NCI-H774 (cell line): Measurements from ENCODE around the gene RAPGEF5.

Experiments
- DNase-seq: peaks from one replicate; lab custom pipeline; 2025; lab: John Stamatoyannopoulos, UW

RAPGEF5 gene

DNA sequence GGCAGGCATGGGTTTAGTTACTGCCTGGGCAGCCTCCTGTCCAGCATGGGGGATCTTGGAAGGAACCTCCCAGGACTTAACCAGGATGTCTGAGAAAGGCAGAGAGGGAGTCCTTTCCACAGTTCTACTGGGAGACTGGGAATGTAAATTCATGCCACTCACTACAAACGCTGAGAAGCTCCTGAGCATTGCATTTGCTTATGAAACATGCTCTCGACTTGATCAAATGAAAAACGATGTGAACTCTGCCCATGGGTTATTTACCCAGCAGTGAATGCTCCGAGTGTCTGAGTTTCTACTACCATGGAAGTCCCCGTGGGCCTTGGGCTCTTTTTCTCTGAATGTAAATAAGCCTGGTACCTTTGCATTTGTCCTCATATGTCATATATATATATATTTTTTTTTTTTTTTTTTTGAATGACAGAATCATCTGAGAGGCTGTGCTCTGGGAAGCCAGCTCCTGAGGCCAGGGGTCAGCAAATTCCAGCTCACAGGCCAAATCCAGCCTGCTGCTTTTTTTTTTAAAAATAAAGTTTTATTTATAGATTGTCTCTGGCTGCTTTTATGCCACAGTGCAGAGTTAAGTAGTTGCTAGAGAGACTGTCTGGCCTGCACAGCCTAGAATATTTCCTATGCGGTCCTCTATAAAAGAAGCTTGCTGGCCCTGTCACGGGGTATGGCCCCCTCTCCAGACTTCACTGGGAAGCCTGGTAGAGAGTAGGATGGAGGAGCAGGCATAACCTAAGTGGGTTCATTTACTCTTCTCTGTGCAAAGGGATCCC lies 21.4 kb upstream of the RAPGEF5 start:
- no peak for DNase-seq

- no peak for DNase-seq
Measured at GRCh38 chr7:22377703-22378102, 20.7 kb upstream of the RAPGEF5 start.

GRCh38 chr7:22375359-22376048 lies 18.6 kb upstream of the RAPGEF5 start:
- DNase-seq, result no peak

DNA sequence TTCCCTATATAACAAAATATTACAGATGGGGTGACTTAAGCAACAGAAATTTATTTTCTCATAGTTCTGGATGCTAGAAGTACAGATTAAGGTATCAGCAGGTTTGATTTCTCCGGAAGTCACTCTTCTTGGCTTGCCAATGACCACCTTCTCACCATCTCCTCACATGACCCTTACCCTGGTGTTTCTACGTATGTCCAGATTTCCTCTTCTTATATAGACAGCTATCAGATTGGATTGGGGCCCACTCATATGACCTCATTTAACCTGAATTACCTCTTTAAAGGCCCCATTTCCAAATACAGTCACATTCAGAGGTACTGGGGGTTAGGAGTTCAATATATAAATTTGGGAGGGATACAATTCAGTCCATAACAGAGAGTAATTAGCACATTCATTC lies 17.0 kb upstream of the RAPGEF5 start:
- DNase-seq, result no peak

- DNase-seq, result no peak
Measured at GRCh38 chr7:22373388-22373787, 16.4 kb upstream of the RAPGEF5 start.

- no peak for DNase-seq
Measured at GRCh38 chr7:22372863-22373262, 15.9 kb upstream of the RAPGEF5 start.

- no peak for DNase-seq
Measured at GRCh38 chr7:22371878-22372277, 14.9 kb upstream of the RAPGEF5 start.

- DNase-seq, result no peak
Measured at GRCh38 chr7:22364900-22365299, 7.9 kb upstream of the RAPGEF5 start.

DNA sequence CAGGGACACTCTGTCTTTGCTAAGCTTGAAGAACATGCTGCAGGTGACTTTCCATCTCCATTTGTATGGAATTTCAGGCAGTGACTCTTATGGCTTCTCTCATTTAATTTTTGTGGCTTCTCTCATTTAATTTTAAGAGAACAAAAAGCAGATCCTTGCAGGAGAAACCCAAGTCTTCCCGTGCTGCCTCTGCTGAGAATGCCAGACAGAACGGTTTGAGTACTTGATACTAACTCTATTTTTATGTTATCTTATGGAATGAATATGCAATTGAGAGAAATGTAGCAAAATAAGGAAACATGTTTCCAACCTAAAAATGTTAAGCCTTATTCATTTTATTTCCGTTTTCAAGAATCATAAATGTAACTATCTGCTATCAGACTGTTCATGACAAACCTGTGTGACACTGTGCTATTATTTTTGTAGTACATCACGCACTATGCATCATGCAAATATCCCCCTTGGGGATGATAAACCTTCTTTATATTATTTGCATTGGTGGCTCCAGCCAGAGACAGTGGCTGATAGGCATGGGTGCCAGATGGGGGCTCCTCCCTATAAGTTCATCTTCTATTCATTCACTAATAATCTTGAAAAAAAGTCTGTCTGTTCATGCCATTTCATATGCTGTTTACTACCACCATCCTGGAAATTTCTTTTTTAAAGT lies 6.9 kb upstream of the RAPGEF5 start:
- no peak for DNase-seq

DNA sequence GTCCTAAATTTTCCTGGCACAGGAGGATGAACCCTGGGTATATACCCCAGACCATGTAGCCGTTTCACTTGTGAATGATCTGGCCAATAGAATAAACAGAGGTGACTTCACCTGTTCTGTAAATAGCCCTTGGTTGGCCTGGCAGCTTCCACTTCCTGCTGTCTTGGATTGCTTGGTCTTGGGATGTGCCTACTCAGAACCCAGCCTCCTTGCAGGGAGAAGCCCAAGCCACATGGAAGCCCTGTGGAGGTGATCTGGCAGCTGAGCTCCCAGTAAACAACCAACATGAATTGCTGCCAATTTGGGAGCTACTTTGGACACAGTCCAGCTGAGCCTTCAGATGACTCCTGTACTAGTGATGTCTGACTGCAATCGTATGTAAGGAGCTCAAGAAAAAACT lies 4.8 kb upstream of the RAPGEF5 start:
- peak; percentile 83 for DNase-seq

- DNase-seq, result peak; percentile 50
Measured at GRCh38 chr7:22361320-22361719, 4.4 kb upstream of the RAPGEF5 start.

DNA sequence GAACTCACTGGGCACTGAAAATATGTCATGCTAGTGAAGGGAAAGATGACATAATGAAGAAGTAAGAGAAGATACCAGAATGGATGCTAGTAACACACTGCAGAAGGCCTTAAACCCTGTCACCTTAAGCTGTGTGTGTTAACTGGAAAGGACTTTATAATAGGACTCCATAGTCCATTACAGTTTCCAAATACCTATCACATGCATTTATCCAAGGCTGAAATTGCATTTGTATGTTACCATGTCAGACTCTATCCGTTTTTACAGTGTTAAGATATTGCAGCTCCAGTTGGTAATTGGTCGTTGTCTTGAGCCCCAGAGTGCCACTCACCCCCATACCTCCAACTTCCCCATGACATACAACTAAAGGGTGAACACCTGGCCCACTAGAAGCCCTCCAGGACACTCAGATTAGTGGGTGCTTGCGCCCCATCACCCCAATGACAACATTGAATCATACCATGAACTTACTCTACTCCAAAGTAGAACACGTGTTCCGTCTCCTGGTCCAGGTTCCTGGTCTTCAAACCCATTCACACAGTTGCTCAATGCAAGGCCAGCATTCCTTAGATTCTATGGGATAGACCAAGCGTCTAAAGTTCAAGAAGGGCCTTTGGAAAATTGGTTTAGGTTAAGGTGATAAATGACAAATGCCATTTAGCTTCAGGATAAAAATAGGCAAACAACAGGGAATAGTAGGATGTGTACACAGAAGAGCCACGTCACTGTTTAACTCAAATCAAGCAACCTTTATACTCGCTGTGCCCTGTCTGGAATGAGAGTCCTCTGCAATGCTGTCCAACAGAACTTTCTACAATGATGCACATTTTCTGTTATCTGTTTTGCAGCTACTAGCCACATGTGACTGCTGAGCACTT lies 2.1 kb upstream of the RAPGEF5 start:
- DNase-seq, result no peak

DNA sequence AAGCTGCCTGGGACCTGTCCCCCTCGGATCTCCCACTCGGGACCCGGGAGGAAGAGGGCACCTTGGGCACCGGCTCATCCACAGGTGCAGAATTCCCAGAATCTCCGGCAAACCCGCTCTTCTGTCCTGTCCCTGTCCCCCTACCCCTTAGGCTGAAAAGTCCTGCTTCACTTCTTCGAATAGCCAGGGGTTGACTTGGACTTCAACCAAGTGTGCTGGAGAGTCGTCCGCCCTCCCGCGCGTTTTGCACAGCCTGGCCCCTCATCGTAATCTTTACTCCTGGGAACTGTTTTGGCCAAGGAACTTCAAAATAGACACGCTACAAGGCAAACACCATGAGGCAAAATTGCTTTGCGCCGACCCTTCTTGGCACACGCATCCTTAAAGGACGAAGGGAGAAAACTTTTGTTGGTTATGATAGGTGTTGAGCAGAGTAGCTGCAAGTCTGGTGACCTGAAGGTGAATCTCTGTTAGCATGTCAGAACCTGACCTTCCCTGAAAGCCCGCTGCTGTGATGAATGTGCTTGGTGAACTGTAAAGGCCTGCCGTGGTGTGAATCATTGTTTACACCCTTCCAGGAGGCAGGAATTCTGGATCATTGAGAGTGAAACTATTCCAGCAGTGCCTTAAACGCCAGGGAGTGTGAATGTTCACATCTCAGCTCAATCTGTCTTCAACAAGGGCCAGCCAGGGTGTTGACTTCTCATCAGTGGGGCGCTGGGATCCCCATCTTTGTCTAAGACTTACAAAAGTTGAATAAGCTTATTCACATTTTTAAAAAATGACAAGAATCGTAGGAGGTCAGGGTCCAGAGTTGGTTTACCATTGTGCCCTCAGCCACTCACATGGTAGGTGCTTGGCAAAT lies 589 bp upstream of the RAPGEF5 start:
- DNase-seq, result peak; percentile 68

DNA sequence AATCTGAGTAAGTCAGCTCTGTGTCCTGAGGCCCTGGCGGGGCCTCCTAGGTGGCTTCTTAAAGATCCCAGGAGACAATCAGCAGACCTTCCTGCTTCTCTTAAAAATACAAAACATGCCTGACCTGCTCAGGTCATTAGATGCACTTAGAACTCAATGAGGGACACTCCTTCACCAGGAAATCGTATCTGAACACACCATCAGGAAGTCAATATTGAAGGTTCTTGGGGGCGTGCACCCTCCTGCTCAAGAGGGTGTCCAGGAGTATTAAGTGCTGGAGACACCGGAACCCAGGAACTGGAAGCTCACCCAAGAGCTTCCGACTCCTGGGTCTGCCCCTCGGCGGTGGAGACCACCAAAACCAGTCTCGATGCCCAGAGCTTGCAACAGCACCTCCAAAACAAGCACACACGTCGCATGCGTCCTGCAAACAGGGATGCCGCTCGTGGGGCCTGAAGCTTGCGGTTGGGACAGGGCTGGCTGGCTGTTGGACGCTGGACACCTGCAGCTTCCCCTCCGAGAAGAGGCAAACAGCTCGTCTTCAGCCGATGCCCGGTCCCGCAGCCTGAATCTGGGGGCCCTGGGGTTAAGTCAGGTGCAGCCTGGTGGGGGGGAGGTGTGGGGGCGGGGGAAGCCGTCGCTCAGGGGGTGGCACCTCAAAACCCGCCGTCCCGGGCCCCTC lies 803 bp downstream of the RAPGEF5 start:
- no peak for DNase-seq

GRCh38 chr7:22355620-22356009 lies 1.3 kb downstream of the RAPGEF5 start:
- DNase-seq, result no peak

DNA sequence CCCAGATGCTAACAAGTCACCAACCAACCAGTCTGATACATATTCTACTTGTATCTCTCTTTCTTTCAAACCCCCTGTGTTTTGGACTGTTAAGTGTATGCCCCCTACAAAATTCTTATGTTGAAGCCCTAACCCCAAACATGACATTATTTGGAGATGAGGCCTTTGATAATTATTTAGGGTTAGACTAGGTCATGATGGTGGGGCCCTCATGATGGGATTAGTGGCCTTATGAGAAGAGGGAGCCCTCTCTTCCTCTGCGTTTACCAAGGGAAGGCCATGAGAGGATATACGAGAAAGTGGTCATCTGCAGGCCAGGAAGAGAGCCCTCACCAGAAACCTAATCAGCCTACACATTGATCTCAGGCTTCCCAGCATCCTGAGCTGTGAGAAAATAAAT lies 2.5 kb downstream of the RAPGEF5 start:
- no peak for DNase-seq

DNA sequence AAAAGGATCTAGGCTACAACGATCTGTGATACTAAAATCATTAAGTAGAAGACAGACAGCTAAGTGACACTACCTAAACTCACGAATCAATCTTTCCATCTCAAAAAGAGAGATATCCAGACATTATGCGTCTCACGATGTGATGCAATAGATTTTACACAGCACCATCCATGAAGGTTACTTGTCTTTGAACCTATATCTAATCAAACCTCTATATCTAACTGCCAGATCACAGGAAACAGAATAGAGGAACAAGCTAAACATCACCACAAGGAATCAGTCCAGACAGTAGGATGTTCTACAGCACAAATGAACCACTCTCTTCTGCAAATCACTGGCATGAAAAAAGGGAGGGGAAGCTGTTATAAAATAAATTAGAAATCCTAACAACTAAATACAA lies 4.1 kb downstream of the RAPGEF5 start:
- DNase-seq, result no peak

DNA sequence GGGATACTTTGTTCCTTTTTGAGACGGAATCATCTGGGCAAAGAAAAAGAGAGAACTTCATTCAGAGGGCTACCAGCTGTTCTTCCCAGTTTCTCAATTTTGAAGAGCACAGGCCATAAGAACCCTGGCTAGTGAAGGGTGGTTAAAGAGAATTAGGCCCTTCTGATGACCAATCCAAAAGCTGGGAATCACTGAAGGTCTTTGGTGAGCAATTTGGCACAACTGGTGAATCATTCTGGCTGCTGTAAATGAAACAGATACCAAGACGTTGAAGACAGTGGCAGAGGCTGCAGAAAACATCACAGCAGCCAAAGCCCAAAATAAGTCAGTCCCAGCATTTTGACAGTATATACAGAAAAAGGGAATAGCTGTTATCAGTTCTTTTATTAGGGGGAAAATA lies 5.1 kb downstream of the RAPGEF5 start:
- DNase-seq, result no peak

GRCh38 chr7:22351329-22351692 lies 5.6 kb downstream of the RAPGEF5 start:
- DNase-seq, result no peak

DNA sequence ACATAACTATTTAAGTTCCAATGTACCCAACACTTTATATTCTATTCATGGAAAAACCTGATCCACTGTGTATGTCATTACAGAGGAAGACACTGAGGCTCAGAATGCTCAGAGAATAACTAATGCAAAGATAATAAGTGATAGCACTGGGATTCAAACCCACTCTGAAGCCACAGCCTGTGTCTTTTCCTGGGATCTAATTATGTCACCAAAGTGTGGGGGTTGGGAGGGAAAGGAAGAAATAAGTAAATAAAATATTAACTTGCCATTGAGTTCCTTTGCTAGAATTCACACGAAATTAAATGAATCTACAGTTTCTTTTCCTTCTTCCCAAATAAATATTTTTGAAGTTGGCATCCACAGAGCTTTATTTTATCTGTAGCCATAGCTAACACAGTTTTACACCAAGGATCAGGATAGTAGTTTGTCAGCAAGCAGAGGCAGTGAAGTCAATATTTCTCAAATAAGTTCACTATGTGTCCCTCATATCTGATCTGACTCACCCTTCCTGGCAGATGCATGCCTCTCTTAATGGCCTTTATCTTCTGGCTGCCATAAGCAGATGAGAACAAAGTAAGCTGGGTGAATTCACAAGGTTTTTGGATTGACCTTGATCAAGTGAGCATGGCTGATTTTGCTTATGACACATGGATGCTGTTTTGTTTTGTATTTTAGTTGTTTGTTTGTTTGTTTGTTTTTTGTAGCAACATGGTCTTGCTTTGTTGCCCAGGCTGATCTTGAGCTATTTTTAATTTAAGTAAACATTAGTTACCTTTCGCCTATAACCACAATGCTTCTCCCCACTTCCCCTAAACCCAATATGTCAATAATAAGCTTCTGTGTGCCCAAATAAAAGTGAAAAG lies 6.3 kb downstream of the RAPGEF5 start:
- DNase-seq, result peak; percentile 34
